GM19328 (cell line): ENCODE data around the gene TBC1D1.

Source experiments
- ATAC-seq: cut with Tn5 transposase; IDR thresholded peaks from one replicate; pipeline ENCODE4 v1.9.1; 2021; ENCODE audit warnings: mild to moderate bottlenecking, moderate library complexity; ENCODE audit not compliant: unreplicated experiment

Gene TBC1D1

DNA sequence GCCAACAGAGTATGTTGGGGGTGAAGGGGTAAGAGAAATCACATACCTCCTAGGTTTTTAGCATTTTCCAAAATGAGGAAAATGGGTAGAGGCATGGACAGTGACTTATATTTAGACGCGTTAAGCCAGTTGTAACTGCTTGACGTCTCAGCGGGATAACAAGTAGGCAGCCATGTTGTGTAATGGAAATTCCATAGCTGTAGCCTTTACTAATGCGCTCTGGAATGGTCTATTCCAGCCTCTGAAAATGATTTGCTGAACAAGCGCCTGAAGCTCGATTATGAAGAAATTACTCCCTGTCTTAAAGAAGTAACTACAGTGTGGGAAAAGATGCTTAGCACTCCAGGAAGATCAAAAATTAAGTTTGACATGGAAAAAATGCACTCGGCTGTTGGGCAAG, 204.8 kb downstream of the TBC1D1 start:
- ATAC-seq = no peak

DNA sequence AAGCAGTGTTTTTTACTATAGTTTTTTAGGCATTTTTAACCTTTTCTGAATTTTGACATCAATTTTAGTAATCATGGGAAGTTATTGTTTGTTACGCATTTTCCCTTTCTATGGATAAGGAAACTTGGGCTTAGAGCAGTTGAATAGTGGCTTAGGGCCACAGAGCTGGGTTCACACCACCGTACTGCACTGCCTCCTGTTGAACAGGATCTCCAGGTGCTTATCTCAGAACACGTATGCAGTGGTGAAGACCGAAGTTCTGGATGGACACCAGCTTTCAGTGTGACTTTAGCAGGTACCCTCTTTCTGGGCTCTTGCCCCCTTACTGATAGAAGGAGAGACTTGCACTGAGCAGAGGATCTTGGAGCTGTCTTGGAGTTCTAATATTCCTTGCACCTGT, 206.9 kb downstream of the TBC1D1 start:
- no peak for ATAC-seq

DNA sequence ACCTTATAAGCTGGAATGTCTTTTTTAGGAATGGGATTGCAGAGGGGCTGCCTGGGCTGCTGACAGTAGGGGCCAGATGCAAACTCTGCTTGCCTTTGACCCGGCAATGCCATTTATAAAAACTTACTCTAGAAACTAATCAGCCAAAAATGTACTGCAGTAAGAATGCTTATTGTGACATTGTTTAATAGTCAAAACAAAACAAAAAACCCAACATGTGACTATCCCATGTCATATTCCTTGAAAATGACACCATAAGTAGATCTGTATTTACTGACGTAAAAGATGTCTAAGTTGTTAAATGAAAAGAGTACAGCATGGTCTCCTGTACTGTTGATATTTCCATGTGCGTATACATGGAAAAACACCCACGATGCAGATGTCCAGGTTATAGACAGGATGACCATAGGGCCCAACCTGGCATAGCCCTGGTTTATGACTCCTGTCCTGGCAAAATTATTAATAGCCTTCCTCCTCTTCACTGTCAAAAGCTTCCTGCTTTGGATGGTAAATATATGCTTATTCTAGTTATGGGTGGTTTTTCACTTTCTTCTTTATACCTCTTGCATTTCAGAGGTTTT, 208.2 kb downstream of the TBC1D1 start:
- ATAC-seq = no peak

DNA sequence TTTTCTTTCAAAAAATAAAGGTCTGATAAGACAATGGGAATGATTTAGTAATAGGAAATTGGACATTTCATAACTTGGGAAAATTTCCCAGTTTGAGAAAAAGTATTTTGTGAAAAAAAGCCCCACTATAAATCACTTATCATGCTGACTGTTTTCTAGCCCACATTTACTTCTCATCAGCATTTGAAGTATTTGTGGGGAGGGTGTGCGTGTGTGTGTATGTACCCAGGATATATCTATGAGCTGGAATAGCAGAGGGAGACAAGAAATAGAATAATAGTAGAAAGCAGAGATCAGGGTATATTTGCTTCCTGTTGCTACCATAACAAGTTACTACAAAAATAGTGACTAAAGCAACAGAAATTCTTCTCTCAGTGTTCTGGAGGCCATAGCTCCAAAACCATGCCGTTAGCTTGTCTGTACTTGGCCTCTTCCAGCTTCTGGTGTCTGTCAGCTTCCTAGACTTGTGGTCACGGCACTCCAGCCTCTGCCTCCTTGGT, 209.1 kb downstream of the TBC1D1 start:
- no peak for ATAC-seq

DNA sequence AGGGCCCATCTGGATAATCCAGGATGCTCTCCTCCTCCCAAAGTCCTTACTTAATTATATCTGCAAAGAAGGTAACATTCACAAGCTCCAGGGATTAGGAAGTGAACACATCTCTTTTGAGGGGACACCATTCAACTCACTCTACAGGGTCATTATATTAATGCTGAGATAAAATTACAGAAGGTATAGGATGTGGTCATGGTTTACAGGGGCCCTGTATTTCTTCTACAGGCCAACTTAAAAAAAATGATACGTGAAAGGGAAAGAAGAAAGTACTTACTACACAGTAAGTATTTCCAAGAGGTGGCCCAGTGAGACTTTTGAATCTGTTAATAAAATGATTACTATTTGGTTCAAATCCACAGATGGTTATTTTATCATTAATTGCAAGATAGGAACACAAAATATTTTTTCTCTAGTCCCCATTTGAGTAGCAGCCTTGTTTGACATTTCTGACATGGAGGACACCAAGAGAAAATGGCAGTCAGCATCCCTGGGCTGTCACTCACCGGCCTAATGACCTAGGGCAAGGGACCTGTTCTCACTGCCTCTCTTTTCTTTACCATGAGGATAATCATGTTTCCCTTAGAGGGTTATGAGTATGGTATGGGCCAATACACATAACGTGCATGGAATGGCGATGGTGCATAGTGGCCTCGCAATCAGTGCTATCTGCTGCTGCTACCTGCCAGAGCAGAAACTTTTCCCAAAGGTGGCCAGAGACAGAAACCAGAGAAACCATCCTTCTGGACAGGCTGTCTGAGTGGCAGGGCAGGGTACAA, 209.8 kb downstream of the TBC1D1 start:
- ATAC-seq = no peak

DNA sequence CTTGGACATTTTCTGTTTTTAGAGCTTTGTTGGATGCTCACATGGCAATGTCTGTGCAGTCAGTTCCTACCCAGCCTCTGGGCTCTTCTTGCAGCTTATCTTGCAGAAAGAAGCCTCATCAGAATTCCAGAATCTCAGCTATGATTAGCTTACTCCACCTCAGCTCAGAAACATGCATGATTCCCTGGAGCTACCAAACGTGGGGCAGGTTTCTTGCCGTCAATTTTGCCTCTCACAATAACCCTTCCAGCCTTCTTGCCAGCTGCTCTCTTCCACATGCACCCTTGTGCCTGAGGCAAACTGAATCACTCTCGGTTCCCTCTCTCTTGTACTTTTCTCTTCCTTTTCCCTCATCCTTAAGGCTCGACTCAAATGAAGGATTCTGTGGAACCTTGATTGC, 210.7 kb downstream of the TBC1D1 start:
- ATAC-seq = no peak

DNA sequence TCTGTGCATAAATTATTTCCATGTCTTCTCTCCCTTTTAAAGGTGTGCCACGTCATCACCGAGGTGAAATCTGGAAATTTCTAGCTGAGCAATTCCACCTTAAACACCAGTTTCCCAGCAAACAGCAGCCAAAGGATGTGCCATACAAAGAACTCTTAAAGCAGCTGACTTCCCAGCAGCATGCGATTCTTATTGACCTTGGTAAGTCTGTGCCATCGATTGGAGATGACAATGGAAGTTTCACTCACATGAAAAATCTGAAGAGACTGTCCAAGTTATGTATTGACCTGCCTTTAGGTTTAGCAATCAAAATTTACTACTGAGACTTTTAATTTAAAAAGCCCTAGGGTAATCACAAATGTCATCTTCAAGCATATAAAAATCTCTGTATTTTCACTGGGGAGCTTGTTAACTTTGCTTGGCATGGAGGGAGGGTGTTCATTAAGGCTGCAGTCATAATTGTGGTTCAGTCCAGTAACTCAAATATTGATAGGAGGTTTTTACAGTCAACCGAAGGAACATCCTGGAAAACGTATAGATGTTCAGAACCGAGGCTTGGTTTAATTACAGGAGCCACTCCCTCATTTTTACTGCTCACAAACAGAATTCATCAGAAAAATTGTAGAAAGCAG, 212.2 kb downstream of the TBC1D1 start:
- no peak for ATAC-seq

DNA sequence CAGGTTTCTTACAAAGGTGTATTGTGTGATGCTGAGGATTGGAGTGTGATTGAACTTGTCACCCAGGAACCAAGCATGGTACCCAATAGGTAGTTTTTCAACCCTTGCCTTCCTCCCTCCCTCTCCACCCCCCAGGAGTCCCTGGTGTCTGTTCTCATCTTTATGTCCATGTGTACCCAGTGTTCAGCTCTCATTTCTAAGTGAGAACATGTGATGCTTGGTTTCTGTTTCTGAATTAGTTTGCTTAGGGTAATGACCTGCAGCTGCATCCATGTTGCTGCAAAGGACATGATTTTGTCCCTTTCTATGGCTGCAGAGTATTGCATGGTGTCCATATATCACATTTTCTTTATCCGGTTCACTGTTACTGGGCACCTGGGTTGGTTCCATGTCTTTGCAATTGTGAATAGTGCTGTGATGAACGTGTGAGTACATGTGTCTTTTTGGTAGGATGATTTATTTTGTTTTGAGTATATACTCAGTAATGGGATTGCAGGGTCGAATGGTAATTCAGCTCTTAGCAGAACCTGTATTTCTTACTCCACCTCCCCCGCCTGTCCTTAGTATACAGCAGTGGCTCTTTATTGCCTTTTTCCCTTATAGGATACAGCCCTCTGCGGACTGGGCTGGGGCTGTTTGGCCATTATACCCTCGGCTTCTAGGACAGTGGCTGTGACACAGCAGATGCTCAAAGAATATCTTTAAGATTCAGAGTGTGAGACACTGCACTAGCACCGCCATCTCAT, 214.8 kb downstream of the TBC1D1 start:
- no peak for ATAC-seq

DNA sequence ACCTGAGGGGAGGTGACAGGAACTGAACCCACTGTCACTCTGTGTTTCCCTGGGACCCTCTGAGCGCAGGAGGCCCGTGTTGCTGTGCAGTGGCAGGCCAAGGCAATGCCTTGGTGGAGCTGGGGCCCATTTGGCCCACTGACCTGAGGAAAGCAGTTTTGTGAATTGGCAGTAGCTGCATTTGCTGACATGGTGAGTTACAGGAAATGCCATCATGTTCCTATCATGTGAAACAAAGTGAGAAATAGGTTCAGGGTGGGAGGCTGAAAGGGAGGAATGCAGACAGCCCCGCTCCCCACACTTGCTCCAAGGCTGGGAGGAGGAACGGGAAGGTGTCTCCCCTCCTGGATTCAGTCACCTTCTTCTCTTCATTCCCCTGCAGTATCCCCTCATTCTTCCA, 215.4 kb downstream of the TBC1D1 start:
- ATAC-seq = no peak

DNA sequence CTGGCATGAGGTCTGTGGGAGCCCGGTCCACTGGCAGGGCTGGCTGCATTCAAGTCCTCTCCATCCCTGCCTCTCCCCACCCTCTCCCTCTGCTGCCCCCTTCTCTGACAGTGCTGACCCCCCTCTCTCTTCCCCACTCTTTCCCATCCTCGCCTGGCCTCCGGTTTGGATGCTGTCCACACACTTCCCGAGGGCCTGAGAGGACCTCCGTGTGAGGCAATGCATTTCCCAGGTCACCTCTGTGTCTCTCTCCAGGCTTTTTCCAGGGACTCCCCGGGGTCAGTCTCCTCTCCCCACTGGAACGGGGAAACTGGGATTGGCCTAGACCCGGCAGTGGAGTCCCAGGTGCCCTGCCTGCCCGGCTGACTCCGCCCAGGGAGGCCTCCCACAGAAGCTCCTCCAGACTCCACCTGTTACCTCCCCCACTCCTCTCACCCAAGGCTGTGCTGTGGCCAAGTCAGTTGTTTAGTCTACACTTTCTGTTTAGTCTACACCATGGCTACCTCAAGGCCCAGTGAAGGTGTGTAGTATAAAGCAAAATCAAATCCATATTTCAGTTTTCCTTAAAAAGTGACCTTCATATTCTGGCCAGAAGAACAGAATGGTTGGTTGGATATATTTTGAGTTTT, 216.1 kb downstream of the TBC1D1 start:
- ATAC-seq = no peak

DNA sequence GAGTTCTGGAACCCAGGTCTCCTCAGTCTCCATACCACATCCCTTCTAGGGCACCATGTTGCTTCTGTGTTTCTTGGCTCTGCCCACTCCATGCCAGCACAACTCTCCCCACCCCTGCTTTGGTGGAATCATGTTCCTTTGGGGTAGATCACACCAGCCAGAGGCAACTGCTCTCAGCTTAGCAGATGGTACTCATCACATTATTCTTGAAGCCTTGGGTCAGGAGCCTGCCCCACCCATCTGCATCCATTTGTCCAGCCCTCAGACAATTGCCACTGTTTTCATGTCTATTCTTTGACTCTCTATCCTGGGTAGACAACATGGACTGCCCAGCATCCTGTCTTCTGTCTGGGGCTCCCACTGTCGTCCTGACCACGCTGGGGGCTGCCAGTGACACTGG, 216.9 kb downstream of the TBC1D1 start:
- ATAC-seq = no peak

DNA sequence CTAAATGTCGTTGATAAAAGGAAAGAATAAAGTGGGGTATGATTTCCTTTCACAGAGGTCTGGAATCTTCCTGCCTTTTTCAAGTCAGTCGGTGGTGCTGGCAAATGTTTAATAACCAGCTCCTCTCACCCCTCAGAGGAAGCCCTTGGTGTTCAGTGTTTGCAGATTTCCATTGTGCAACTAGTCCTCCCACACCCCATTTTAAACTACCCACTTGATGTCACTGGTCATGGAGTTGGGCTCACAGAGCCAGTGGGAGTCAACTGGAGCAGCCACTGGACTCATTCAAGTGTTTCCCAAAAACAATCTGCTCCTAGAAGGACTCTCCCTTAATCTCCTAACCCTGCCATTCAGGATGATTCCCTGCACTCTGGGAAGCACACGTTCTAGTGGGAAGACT, 218.5 kb downstream of the TBC1D1 start:
- ATAC-seq = no peak

DNA sequence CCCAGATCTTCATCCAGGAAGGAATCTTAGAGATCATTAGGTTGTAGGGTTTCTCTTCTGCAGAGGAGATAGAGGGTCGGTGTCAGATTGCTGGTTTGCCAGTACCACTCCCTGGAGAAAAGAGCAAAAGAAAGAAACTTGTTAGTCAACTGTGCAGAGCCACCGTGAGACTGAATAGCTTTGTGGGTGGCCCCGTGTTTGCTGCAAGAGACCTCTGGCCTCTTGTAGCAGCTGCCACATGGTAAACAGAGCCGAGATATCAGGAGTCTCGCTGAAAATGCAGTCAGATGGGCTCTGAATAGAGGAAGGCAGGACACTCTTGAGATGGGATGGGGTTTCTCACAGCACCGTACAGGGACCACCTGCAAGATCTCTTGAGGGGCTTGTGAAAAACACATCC, 219.0 kb downstream of the TBC1D1 start:
- no peak for ATAC-seq

DNA sequence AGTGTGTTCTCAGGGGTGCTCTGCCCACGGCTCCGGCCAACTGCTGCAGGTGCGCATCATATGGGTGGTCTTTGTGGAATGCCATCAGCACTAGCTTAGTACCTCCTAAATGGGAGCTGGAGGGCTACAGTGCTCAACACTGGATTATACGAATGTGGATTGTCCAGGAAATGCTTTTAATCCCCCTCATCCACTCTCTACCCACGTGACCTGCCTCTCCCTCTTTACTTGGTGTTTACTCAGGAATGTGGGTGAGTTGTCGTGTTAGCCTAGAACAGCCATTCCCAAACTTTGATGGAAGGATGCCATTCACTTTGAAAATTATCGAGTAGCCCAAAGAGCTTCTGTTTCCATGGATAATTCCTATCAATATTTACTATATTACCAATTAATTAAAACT, 220.1 kb downstream of the TBC1D1 start:
- no peak for ATAC-seq

DNA sequence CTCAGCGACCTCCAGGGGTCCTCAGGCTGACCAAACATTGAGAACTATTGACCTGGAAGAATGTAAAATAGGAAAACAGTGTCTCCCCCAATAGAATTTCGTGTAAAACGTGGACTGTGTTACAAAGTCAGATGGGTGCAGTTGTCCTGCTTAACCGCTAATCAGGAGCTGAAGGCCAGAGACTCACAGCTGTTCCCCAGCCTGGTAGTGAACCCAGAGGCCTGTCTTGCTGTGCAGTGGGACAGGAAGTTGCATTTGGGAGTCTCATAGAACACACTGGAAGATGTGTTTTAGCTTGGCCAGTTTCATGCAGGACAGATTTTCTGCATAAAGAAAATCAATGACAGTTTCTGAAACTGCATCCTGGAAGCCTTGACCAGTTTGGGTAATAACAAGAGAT, 220.8 kb downstream of the TBC1D1 start:
- ATAC-seq = no peak

DNA sequence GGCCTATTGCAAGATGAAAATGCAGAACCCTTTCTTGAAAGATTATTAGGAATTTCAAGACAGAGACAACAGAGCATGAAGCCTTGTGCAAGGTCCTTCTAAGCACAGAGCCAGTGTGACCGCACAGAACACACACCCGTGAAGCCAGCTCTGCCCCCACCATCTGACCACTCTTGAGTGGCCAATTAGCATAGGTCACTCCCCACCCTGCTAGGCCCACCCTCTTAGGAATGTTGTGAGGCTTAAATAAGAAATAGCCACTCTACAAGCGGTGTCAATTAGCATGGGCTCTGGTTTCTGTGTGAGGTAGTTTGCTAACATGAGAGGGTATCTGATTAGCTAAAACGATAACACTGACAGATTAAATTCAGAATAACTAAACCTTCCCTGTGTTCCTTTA, 222.2 kb downstream of the TBC1D1 start:
- no peak for ATAC-seq

DNA sequence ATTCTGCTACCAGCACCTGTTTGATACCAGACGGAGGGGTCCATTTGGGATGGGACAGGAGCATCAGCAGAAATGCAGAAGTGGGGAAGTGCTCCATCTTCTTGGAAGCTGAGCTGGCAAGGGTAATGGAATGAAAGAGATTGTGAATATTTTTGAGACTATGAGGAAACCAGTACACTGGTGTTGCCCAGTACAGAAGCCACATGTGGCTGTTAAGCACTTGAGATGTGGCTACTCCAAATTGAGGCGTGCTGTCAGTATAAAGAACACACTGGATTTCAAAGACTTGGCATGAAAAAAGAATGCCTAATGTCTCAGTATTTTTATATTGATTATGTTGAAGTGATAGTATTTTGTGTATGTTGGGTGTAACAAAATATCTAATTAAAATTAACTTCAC, 222.7 kb downstream of the TBC1D1 start:
- ATAC-seq = no peak

DNA sequence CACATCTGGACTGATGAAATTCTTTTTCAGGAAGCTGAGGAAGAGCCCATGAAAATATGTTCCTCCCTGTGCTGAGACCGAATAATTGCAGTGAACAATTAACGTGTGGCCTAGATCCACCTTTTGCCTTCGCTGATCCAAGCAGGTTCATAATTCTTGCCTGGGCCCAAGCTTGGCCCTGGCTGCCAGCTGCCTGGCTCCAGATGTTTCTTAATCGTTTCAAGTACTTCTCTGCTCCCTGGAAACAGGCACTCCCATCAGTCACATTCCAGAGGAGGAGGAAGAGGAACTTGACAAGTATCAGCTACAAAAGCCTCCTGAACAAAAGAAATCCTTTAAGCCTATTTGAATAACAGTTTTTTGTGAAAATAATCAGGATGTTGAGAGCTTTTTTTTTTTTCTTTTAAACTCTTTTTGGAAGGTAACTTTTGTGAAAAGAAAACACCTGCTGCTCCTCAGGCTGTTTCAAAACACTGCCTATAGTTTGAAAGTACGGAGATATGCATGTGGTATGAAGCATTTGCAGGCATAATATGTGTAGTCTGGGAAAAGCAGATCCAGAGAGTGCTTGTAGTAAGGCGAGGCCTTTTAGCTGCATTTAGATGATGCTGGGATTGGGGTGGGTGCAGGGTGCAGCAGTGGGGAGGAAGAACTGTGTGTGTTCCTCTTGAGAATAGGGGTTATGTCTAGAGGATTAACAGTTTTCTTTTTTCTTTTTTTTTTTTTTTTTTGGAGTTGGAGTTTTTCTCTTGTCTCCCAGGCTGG, 223.7 kb downstream of the TBC1D1 start:
- ATAC-seq = no peak

DNA sequence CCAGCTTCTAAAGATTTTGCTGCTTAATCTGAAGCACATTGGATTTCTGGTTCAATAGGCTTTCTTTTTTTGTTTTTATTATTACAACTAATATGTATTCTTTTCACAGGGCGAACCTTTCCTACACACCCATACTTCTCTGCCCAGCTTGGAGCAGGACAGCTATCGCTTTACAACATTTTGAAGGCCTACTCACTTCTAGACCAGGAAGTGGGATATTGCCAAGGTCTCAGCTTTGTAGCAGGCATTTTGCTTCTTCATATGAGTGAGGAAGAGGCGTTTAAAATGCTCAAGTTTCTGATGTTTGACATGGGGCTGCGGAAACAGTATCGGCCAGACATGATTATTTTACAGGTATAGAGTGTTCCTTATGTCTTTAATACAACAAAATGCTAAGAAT, 224.7 kb downstream of the TBC1D1 start:
- ATAC-seq = no peak

DNA sequence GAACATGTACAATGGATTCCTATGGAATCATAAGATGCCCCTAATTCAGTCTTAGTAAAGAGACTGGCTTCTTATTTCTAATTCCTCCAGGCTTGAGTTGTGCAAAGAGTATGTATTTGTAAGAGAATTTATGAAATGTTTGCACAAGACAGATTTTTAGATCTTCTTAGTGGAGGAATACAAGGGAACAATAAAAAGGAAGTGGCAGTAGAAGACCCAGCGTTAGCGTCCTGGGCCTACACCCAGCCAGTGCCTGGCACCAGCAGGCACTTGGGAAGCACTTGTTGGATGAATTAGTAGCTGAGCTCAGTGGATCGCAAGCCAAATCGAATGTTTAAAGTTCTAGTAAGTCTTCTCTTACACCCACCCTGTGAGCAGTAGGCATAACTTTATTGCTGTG, 226.7 kb downstream of the TBC1D1 start:
- no peak for ATAC-seq
